ENCODE data around the gene IER3. TPM values are rescaled to one million over a fixed set of nuclear protein-coding genes. Genes with fewer than 3 reads are reported as not detected.

IER3 gene
- total RNA-seq, 1 experiment from 2014 or later, result 82.4 TPM

DNA sequence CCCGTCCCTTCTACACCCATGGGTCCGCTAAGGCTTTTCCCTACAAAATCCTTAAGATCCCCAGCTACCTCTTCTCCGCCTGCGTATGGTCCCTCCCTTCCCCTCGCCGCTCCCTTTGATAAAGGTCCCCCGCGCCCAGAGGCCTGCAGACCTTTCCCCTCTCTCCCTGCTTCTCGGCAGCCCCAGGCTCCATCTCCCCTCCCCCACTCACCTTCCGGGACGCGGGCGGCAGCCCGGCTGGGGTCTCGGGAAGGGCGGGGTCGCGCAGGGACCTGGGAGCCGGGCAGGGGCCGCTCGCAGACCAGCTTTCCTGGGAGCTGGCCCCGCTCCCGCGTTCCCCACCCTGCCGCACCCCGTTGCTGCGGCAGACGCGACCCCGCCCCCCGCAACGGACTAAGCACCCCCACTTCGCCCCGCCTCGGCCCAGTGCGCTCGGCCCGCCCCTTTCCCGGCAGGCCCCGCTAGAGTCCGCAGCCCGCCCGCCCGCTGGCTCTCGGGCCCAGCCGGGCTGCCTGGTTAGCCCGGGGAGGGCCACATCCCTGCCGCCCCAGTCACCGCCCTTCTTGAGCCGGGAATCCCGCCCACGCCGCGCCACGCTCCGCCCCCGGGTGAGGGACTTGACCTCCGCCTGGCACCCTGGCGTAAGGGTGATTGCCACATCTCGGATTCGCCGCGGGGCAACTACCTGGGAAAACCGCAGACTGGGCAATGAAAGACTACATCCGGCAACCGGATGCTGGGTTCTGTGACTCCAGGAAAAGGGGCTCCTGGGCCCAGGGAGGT is 1.8 kb downstream of the IER3 start, which contains the start of gene FLOT1 (continued):
- TF ChIP-seq ZNF219 (CRISPR knock-in tag; IDR thresholded peaks at IDR 0.05; ENCODE audit: borderline replicate concordance) (no peak), FOXP1 (CRISPR knock-in tag; IDR thresholded peaks at IDR 0.05; ENCODE audit: borderline replicate concordance) (peak; percentile 86), OVOL2 (CRISPR knock-in tag; IDR thresholded peaks at IDR 0.05; ENCODE audit: borderline replicate concordance) (no peak), TEAD4 (CRISPR knock-in tag; IDR thresholded peaks at IDR 0.05) (peak; percentile 25; the same call in 1 of the 2 replicates), ZNF416 (CRISPR knock-in tag; IDR thresholded peaks at IDR 0.05) (no peak), ZNF423 (CRISPR knock-in tag; IDR thresholded peaks at IDR 0.05) (peak; percentile 22; the same call in 1 of the 2 replicates), NR3C1 (CRISPR knock-in tag; conservative IDR thresholded peaks at IDR 0.05; ENCODE audit: low read depth) (no peak), RELA (CRISPR knock-in tag; IDR thresholded peaks at IDR 0.05; ENCODE audit: borderline replicate concordance) (peak; percentile 87; the same call in 1 of the 2 replicates), JAZF1 (CRISPR knock-in tag; IDR thresholded peaks at IDR 0.05) (no peak), NFYB (CRISPR knock-in tag; conservative IDR thresholded peaks at IDR 0.05; ENCODE audit: low read depth) (no peak), ESRRA (CRISPR knock-in tag; IDR thresholded peaks at IDR 0.05; ENCODE audit: borderline replicate concordance) (no peak), CREM (CRISPR knock-in tag; IDR thresholded peaks at IDR 0.05) (peak; percentile 42; the same call in 1 of the 2 replicates), ZNF121 (CRISPR knock-in tag; IDR thresholded peaks at IDR 0.05) (no peak), ZNF317 (CRISPR knock-in tag; IDR thresholded peaks at IDR 0.05; ENCODE audit: borderline replicate concordance, low read depth) (0 out of 2 replicates have a peak, but pooled peaks have one; percentile 4)
- TF ChIP-seq, protein P1, sequence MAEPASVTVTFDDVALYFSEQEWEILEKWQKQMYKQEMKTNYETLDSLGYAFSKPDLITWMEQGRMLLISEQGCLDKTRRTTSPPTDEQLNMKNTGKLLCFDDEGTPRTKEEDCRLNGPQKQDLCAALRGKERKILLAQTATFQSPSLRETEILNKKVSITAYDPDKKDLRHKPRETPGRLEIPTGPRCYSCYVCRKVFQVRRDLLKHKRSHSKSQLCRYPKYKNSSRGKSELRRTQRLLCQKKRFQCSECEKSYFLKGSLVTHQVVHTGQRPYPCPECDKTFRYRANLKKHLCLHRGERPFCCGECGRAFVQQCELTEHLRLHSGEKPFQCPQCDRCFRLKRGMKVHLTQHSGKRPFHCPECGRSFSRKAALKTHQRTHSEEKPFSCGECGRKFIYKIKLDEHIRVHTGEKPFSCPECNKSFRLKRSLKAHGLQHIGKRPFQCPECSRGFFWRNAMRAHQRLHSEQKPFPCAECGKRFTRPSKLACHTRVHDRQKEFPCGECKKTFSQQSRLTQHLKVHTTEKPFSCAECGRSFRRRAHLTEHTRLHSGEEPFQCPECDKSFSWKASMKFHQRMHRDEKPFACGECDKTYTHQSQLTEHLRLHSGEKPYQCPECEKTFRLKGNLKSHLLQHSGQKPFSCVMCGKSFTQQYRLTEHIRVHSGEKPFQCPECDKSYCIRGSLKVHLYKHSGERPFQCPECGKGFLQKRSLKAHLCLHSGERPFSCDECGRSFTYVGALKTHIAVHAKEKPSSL (CRISPR knock-in tag; conservative IDR thresholded peaks at IDR 0.05), result no peak; the same call in 1 of the 2 replicates
- TF ChIP-seq, protein P2, sequence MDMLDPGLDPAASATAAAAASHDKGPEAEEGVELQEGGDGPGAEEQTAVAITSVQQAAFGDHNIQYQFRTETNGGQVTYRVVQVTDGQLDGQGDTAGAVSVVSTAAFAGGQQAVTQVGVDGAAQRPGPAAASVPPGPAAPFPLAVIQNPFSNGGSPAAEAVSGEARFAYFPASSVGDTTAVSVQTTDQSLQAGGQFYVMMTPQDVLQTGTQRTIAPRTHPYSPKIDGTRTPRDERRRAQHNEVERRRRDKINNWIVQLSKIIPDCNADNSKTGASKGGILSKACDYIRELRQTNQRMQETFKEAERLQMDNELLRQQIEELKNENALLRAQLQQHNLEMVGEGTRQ (CRISPR knock-in tag; IDR thresholded peaks at IDR 0.05), result no peak
- TF ChIP-seq, protein P3, sequence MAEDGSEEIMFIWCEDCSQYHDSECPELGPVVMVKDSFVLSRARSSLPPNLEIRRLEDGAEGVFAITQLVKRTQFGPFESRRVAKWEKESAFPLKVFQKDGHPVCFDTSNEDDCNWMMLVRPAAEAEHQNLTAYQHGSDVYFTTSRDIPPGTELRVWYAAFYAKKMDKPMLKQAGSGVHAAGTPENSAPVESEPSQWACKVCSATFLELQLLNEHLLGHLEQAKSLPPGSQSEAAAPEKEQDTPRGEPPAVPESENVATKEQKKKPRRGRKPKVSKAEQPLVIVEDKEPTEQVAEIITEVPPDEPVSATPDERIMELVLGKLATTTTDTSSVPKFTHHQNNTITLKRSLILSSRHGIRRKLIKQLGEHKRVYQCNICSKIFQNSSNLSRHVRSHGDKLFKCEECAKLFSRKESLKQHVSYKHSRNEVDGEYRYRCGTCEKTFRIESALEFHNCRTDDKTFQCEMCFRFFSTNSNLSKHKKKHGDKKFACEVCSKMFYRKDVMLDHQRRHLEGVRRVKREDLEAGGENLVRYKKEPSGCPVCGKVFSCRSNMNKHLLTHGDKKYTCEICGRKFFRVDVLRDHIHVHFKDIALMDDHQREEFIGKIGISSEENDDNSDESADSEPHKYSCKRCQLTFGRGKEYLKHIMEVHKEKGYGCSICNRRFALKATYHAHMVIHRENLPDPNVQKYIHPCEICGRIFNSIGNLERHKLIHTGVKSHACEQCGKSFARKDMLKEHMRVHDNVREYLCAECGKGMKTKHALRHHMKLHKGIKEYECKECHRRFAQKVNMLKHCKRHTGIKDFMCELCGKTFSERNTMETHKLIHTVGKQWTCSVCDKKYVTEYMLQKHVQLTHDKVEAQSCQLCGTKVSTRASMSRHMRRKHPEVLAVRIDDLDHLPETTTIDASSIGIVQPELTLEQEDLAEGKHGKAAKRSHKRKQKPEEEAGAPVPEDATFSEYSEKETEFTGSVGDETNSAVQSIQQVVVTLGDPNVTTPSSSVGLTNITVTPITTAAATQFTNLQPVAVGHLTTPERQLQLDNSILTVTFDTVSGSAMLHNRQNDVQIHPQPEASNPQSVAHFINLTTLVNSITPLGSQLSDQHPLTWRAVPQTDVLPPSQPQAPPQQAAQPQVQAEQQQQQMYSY (CRISPR knock-in tag; IDR thresholded peaks at IDR 0.05), result no peak
- TF ChIP-seq, protein P4, sequence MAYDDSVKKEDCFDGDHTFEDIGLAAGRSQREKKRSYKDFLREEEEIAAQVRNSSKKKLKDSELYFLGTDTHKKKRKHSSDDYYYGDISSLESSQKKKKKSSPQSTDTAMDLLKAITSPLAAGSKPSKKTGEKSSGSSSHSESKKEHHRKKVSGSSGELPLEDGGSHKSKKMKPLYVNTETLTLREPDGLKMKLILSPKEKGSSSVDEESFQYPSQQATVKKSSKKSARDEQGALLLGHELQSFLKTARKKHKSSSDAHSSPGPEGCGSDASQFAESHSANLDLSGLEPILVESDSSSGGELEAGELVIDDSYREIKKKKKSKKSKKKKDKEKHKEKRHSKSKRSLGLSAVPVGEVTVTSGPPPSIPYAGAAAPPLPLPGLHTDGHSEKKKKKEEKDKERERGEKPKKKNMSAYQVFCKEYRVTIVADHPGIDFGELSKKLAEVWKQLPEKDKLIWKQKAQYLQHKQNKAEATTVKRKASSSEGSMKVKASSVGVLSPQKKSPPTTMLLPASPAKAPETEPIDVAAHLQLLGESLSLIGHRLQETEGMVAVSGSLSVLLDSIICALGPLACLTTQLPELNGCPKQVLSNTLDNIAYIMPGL (CRISPR knock-in tag; IDR thresholded peaks at IDR 0.05), result peak; percentile 40; the same call in 1 of the 2 replicates
- TF ChIP-seq, protein P5, sequence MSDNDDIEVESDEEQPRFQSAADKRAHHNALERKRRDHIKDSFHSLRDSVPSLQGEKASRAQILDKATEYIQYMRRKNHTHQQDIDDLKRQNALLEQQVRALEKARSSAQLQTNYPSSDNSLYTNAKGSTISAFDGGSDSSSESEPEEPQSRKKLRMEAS (CRISPR knock-in tag; IDR thresholded peaks at IDR 0.05), result peak; percentile 65; the same call in 1 of the 2 replicates
- TF ChIP-seq, protein P6, sequence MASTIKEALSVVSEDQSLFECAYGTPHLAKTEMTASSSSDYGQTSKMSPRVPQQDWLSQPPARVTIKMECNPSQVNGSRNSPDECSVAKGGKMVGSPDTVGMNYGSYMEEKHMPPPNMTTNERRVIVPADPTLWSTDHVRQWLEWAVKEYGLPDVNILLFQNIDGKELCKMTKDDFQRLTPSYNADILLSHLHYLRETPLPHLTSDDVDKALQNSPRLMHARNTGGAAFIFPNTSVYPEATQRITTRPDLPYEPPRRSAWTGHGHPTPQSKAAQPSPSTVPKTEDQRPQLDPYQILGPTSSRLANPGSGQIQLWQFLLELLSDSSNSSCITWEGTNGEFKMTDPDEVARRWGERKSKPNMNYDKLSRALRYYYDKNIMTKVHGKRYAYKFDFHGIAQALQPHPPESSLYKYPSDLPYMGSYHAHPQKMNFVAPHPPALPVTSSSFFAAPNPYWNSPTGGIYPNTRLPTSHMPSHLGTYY (CRISPR knock-in tag; IDR thresholded peaks at IDR 0.05), result no peak
- TF ChIP-seq, protein P7, sequence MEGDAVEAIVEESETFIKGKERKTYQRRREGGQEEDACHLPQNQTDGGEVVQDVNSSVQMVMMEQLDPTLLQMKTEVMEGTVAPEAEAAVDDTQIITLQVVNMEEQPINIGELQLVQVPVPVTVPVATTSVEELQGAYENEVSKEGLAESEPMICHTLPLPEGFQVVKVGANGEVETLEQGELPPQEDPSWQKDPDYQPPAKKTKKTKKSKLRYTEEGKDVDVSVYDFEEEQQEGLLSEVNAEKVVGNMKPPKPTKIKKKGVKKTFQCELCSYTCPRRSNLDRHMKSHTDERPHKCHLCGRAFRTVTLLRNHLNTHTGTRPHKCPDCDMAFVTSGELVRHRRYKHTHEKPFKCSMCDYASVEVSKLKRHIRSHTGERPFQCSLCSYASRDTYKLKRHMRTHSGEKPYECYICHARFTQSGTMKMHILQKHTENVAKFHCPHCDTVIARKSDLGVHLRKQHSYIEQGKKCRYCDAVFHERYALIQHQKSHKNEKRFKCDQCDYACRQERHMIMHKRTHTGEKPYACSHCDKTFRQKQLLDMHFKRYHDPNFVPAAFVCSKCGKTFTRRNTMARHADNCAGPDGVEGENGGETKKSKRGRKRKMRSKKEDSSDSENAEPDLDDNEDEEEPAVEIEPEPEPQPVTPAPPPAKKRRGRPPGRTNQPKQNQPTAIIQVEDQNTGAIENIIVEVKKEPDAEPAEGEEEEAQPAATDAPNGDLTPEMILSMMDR (IDR thresholded peaks at IDR 0.05), result no peak
- TF ChIP-seq, protein P8, sequence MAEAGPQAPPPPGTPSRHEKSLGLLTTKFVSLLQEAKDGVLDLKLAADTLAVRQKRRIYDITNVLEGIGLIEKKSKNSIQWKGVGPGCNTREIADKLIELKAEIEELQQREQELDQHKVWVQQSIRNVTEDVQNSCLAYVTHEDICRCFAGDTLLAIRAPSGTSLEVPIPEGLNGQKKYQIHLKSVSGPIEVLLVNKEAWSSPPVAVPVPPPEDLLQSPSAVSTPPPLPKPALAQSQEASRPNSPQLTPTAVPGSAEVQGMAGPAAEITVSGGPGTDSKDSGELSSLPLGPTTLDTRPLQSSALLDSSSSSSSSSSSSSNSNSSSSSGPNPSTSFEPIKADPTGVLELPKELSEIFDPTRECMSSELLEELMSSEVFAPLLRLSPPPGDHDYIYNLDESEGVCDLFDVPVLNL (CRISPR knock-in tag; IDR thresholded peaks at IDR 0.05; ENCODE audit: borderline replicate concordance, low read depth), result peak; percentile 56; the same call in 1 of the 2 replicates

Data from WTC11 (cell line).